ENCODE data around the gene SPAG7.

The SPAG7 gene

GRCh38 chr17:4967539-4968485 is at the start of gene SPAG7:
Gene SPAG7 (minus strand): TSS chr17:4967817. CDS start chr17:4967804, 13 bp downstream.
- peak; percentile 97 for DNase-seq (ENCODE audit: low spot score)

- DNase-seq (ENCODE audit: low spot score): no peak
These were observed 46.7 kb upstream of the SPAG7 start for GRCh38 chr17:5014357-5014756.

GRCh38 chr17:5011928-5012327 is 44.3 kb upstream of the SPAG7 start:
- DNase-seq (ENCODE audit: low spot score): no peak

- DNase-seq (ENCODE audit: low spot score): no peak
These were observed 35.7 kb upstream of the SPAG7 start for GRCh38 chr17:5003214-5003867.

GRCh38 chr17:5002121-5002788 is 34.6 kb upstream of the SPAG7 start:
- no peak for DNase-seq (ENCODE audit: low spot score)

- DNase-seq (ENCODE audit: low spot score): no peak
These were observed 32.6 kb upstream of the SPAG7 start for GRCh38 chr17:5000237-5000639.

GRCh38 chr17:4999430-5000093 is 31.9 kb upstream of the SPAG7 start:
- no peak for DNase-seq (ENCODE audit: low spot score)

- DNase-seq (ENCODE audit: low spot score): no peak
These were observed 31.3 kb upstream of the SPAG7 start for GRCh38 chr17:4998732-4999429.

GRCh38 chr17:4998027-4998731 is 30.6 kb upstream of the SPAG7 start:
- no peak for DNase-seq (ENCODE audit: low spot score)

GRCh38 chr17:4997302-4998026 is 29.8 kb upstream of the SPAG7 start, which contains the start of the genes INCA1 and KIF1C:
Gene INCA1 (minus strand): TSS chr17:4997522. CDS start chr17:4994437, 3,085 bp downstream.
Gene KIF1C (plus strand): TSS chr17:4997950. CDS start chr17:5000247, 2,297 bp downstream.
- peak; percentile 90 for DNase-seq (ENCODE audit: low spot score)

GRCh38 chr17:4994081-4994595 is 26.5 kb upstream of the SPAG7 start:
- DNase-seq (ENCODE audit: low spot score): no peak

- no peak for DNase-seq (ENCODE audit: low spot score)
These were observed 20.4 kb upstream of the SPAG7 start for GRCh38 chr17:4987767-4988567.

- DNase-seq (ENCODE audit: low spot score): peak; percentile 81
These were observed 19.5 kb upstream of the SPAG7 start, which contains the start of gene CAMTA2 for GRCh38 chr17:4986951-4987766. Gene CAMTA2 (minus strand): TSS chr17:4987675. CDS start chr17:4986222, 1,453 bp downstream.

GRCh38 chr17:4986403-4986802 is 18.8 kb upstream of the SPAG7 start:
- DNase-seq (ENCODE audit: low spot score): no peak

- no peak for DNase-seq (ENCODE audit: low spot score)
These were observed 14.7 kb upstream of the SPAG7 start for GRCh38 chr17:4982305-4982704.

- peak; percentile 43 for DNase-seq (ENCODE audit: low spot score)
These were observed 13.1 kb upstream of the SPAG7 start for GRCh38 chr17:4980644-4981216.

- peak; percentile 62 for DNase-seq (ENCODE audit: low spot score)
These were observed 11.1 kb upstream of the SPAG7 start for GRCh38 chr17:4978726-4979125.
